GM06990 (cell line): ENCODE measurements around the gene UCP2.

Source experiments
- DNase-seq: peaks from one replicate; pipeline ENCODE4 v3.0.0-alpha.2; 2011; ENCODE audit not compliant: insufficient read length; ENCODE audit errors: extremely low read depth
- H3K27me3 ChIP-seq: replicated peaks from 2 replicates; pipeline ENCODE4 v1.6.0; 2011; ENCODE audit warnings: low read length; ENCODE audit not compliant: control insufficient read depth, insufficient read depth
- H3K36me3 ChIP-seq: 2 replicates; pipeline ENCODE4 v1.5.1; 2011; ENCODE audit warnings: low read length; ENCODE audit not compliant: control insufficient read depth, insufficient read depth
- H3K4me3 ChIP-seq: replicated peaks from 2 replicates; pipeline ENCODE4 v1.5.1; 2011; ENCODE audit warnings: low read depth, mild to moderate bottlenecking, control low read depth, low read length
- CTCF ChIP-seq: IDR thresholded peaks from 2 replicates; pipeline ENCODE4 v1.5.1; 2011; ENCODE audit warnings: low read length, control low read depth, mild to moderate bottlenecking, inconsistent platforms; ENCODE audit not compliant: insufficient read depth, poor library complexity, severe bottlenecking

UCP2 gene

GRCh38 chr11:73965076-73965763 lies 17.4 kb downstream of the UCP2 start:
- no peak for DNase-seq
- no peak for TF ChIP-seq CTCF
- H3K4me3 ChIP-seq, result no peak overlapping the region
- H3K27me3 ChIP-seq, result no peaks in the 10 kb centered on the region
- H3K36me3 ChIP-seq, result no peaks in the 10 kb centered on the region

- no peaks in the 10 kb centered on the region for H3K27me3 ChIP-seq
- H3K36me3 ChIP-seq, result no peaks in the 10 kb centered on the region
- DNase-seq, result no peak
- no peak overlapping the region for H3K4me3 ChIP-seq
- no peak for TF ChIP-seq CTCF
Observed at GRCh38 chr11:73963861-73964260, 18.8 kb downstream of the UCP2 start.

- TF ChIP-seq CTCF, result no peak
- H3K4me3 ChIP-seq, result no peak overlapping the region
- no peak for DNase-seq
- H3K36me3 ChIP-seq, result no peaks in the 10 kb centered on the region
- no peaks in the 10 kb centered on the region; the same call in 1 of the 2 replicates for H3K27me3 ChIP-seq
Observed at GRCh38 chr11:73962101-73962705, 20.4 kb downstream of the UCP2 start.

GRCh38 chr11:73961321-73961720 lies 21.3 kb downstream of the UCP2 start:
- H3K36me3 ChIP-seq, result no peaks in the 10 kb centered on the region
- no peaks in the 10 kb centered on the region; the same call in 1 of the 2 replicates for H3K27me3 ChIP-seq
- no peak overlapping the region for H3K4me3 ChIP-seq
- no peak for TF ChIP-seq CTCF
- DNase-seq, result no peak

- no peak for DNase-seq
- TF ChIP-seq CTCF, result no peak
- Histone ChIP-seq H3K27me3 (no peaks in the 10 kb centered on the region; the same call in 1 of the 2 replicates), H3K4me3 (no peak overlapping the region), H3K36me3 (no peaks in the 10 kb centered on the region)
Observed at GRCh38 chr11:73958521-73959141, 24.0 kb downstream of the UCP2 start.
